GM12892 (cell line): ENCODE results near the gene TMIE.

Source experiments
- POLR2A ChIP-seq: IDR thresholded peaks from 2 replicates; pipeline ENCODE4 v1.6.1; 2011; ENCODE audit warnings: low read depth, low read length, control low read depth
- POLR2AphosphoS5 ChIP-seq: IDR thresholded peaks from 2 replicates; pipeline ENCODE4 v1.6.1; 2011; ENCODE audit warnings: low read depth, low read length, control low read depth
- TAF1 ChIP-seq: IDR thresholded peaks from 2 replicates; pipeline ENCODE4 v1.6.1; 2011; ENCODE audit warnings: low read depth, mild to moderate bottlenecking, control low read depth, low read length, borderline replicate concordance

- TF ChIP-seq POLR2AphosphoS5: no peak
- TF ChIP-seq TAF1: no peak
- TF ChIP-seq POLR2A: no peak
These were observed 19.8 kb downstream of the TMIE start for GRCh38 chr3:46721009-46721408.
